ENCODE measurements around the gene TCF25.

- peak; percentile 73 to 97 (median 92) for TF ChIP-seq CTCF (IDR thresholded peaks at IDR 0.05 in 8 of 11, conservative IDR thresholded peaks at IDR 0.05 in 3 of 11)
- peak; percentile 73 to 88 (median 78) for TF ChIP-seq POLR2AphosphoS5 (IDR thresholded peaks at IDR 0.05)
These were observed 36.7 kb downstream of the TCF25 start for GRCh38 chr16:89909777-89910716.

Data from spleen (tissue), 7 donors.